OCI-LY7 (cell line): Measurements from ENCODE around the gene KRT86. TPM values are rescaled to one million over a fixed set of nuclear protein-coding genes. Genes with fewer than 3 reads are reported as not detected.

ENCODE experiments used
- BruUV-seq: library from RNA; stranded (reverse); fragments of 400-500 nt; replicated peaks from 2 replicates; lab custom pipeline; 2021; lab: Mats Ljungman, UMichigan
- CTCF ChIA-PET: fragments of 300-600 bp; sonication (Branson Sonifier 250); formaldehyde crosslinking; loops from one replicate; lab custom pipeline; 2022; ENCODE audit warnings: antibody characterized with exemption; ENCODE audit not compliant: unreplicated experiment; lab: Charles Lee
- POLR2A ChIA-PET: fragments of 300-600 bp; sonication (Branson Sonifier 250); formaldehyde crosslinking; loops from one replicate; lab custom pipeline; 2022; ENCODE audit warnings: antibody characterized with exemption; lab: Charles Lee
- DNase-seq: peaks from one replicate; pipeline ENCODE4 v3.0.0-alpha.2; 2015; ENCODE audit warnings: low spot score
- H2AFZ ChIP-seq: fragments of 200-600 bp; sonication (generic), shearing (Covaris generic); 2 replicates; pipeline ENCODE4 v1.6.1; 2014; ENCODE audit warnings: mild to moderate bottlenecking, antibody characterized with exemption, low read length, moderate library complexity
- H3K27ac ChIP-seq: fragments of 200-600 bp; sonication (generic); 2 replicates; pipeline ENCODE4 v1.5.1; 2014; ENCODE audit warnings: mixed run types, low read depth, mild to moderate bottlenecking, moderate library complexity, low read length, inconsistent platforms; ENCODE audit not compliant: poor library complexity, severe bottlenecking
- H3K36me3 ChIP-seq: fragments of 200-600 bp; sonication (generic); 2 replicates; pipeline ENCODE4 v1.6.1; 2014; ENCODE audit warnings: mild to moderate bottlenecking, antibody characterized with exemption, low read length, moderate library complexity, mixed read lengths; ENCODE audit not compliant: insufficient read depth
- H3K4me1 ChIP-seq: fragments of 200-600 bp; sonication (generic); 2 replicates; pipeline ENCODE4 v1.5.1; 2014; ENCODE audit warnings: mild to moderate bottlenecking, low read length; ENCODE audit not compliant: insufficient read depth, poor library complexity, severe bottlenecking
- H3K4me2 ChIP-seq: fragments of 200-600 bp; sonication (generic); 2 replicates; pipeline ENCODE4 v1.6.1; 2014; ENCODE audit warnings: mild to moderate bottlenecking, low read length
- H3K4me3 ChIP-seq: fragments of 200-600 bp; sonication (generic); 2 replicates; pipeline ENCODE4 v1.5.1; 2014; ENCODE audit warnings: mild to moderate bottlenecking, low read depth, low read length; ENCODE audit not compliant: poor library complexity, severe bottlenecking
- H3K79me2 ChIP-seq: fragments of 200-600 bp; sonication (generic); 2 replicates; pipeline ENCODE4 v1.6.1; 2016; ENCODE audit warnings: low read depth, mild to moderate bottlenecking, low read length, moderate library complexity, mixed read lengths; ENCODE audit not compliant: insufficient read depth
- H3K9me2 ChIP-seq: fragments of 200-600 bp; sonication (generic); 2 replicates; pipeline ENCODE4 v1.6.1; 2016; ENCODE audit warnings: mild to moderate bottlenecking, low read length, mixed read lengths; ENCODE audit not compliant: insufficient read depth
- H3K9me3 ChIP-seq: fragments of 200-600 bp; sonication (generic); 2 replicates; pipeline ENCODE4 v1.6.1; 2014; ENCODE audit warnings: mild to moderate bottlenecking, mixed run types, low read length, mixed read lengths
- H4K20me1 ChIP-seq: fragments of 200-600 bp; sonication (generic); 2 replicates; pipeline ENCODE4 v1.6.1; 2014; ENCODE audit warnings: mild to moderate bottlenecking, antibody characterized with exemption, low read length, moderate library complexity, mixed read lengths; ENCODE audit not compliant: insufficient read depth
- CTCF ChIP-seq: fragments of 200-600 bp; sonication (generic); conservative IDR thresholded peaks from 2 replicates; pipeline ENCODE4 v1.5.1; 2014; ENCODE audit warnings: mild to moderate bottlenecking, antibody characterized with exemption, low read length, moderate library complexity, mixed read lengths
- EZH2phosphoT487 ChIP-seq: fragments of 200-600 bp; sonication (generic); IDR thresholded peaks from 2 replicates; pipeline ENCODE4 v1.6.1; 2018; ENCODE audit warnings: low read depth, borderline replicate concordance, mild to moderate bottlenecking, mixed run types, antibody characterized with exemption, low read length, moderate library complexity, mixed read lengths
- intact Hi-C: fragments of 100-400 bp; cut with micrococcal nuclease; formaldehyde crosslinking; loops from one replicate; pipeline ENCODE4 v1.10.0; 2022; ENCODE audit not compliant: unreplicated experiment
- total RNA-seq, 2 experiments: library from RNA; depleted of rRNA in 1 of 2; stranded (reverse); fragments of >200 nt in 1 of 2; shearing (Covaris generic) in 1 of 2; gene quantifications; 2 replicates each; pipeline ENCODE4 v1.2.3, GENCODE V29; 2014 to 2022

KRT86 gene
- total RNA-seq, 2 experiments from 2014 or later: not detected

GRCh38 chr12:52351196-52352059 lies 77.0 kb downstream of the KRT86 start:
- intact Hi-C loops: no loop called here
- no peak overlapping the region for H3K27ac ChIP-seq
- no peaks in the 10 kb centered on the region for H3K79me2 ChIP-seq
- H3K9me3 ChIP-seq: no peaks in the 10 kb centered on the region
- POLR2A ChIA-PET: no interaction called here
- no peaks in the 10 kb centered on the region for H3K9me2 ChIP-seq
- no peak overlapping the region for H3K4me3 ChIP-seq
- DNase-seq: no peak
- no peaks in the 10 kb centered on the region for H3K36me3 ChIP-seq
- CTCF ChIA-PET: no interaction called here
- no peaks in the 10 kb centered on the region for H4K20me1 ChIP-seq
- BruUV-seq: no TSS peak
- TF ChIP-seq EZH2phosphoT487 (no peak), CTCF (no peak)
- no peak overlapping the region for H3K4me2 ChIP-seq
- no peaks in the 10 kb centered on the region for H3K4me1 ChIP-seq
- no peak overlapping the region for H2AFZ ChIP-seq

- intact Hi-C loops: no loop called here
- Histone ChIP-seq H3K79me2 (no peaks in the 10 kb centered on the region), H2AFZ (no peak overlapping the region), H3K36me3 (no peaks in the 10 kb centered on the region), H3K4me1 (peaks cover 12% of the 10 kb centered on the region), H3K27ac (no peak overlapping the region), H3K9me2 (no peaks in the 10 kb centered on the region), H4K20me1 (no peaks in the 10 kb centered on the region), H3K4me3 (no peak overlapping the region), H3K9me3 (no peaks in the 10 kb centered on the region), H3K4me2 (no peak overlapping the region)
- ChIA-PET CTCF (no interaction called here), POLR2A (interaction anchor here (0.5 kb wide), 1 partner anchor 1389 kb away, joined by 5 read pairs; no protein-coding TSS in a partner anchor)
- TF ChIP-seq EZH2phosphoT487 (no peak), CTCF (no peak)
- DNase-seq: no peak
- BruUV-seq: no TSS peak
Measured at GRCh38 chr12:52352951-52353350, 78.5 kb downstream of the KRT86 start.

GRCh38 chr12:52353766-52354165 lies 79.3 kb downstream of the KRT86 start:
- ChIA-PET CTCF (no interaction called here), POLR2A (interaction anchor here (0.8 kb wide), 1 partner anchor 16 kb away, joined by 3 read pairs; no protein-coding TSS in a partner anchor)
- intact Hi-C loops: no loop called here
- TF ChIP-seq CTCF (no peak), EZH2phosphoT487 (no peak)
- Histone ChIP-seq H3K4me3 (no peak overlapping the region), H3K9me2 (no peaks in the 10 kb centered on the region), H4K20me1 (no peaks in the 10 kb centered on the region), H3K4me2 (no peak overlapping the region), H3K79me2 (no peaks in the 10 kb centered on the region), H2AFZ (no peak overlapping the region), H3K36me3 (no peaks in the 10 kb centered on the region), H3K27ac (no peak overlapping the region), H3K4me1 (peaks cover 20% of the 10 kb centered on the region), H3K9me3 (no peaks in the 10 kb centered on the region)
- DNase-seq: no peak
- BruUV-seq: no TSS peak
